Nephron (organoid): ENCODE results near the gene RAB11FIP5.
"Not testable (repeated sequence)": the region's sequence is repeated elsewhere in the genome, so short reads cannot be mapped to it uniquely, and the experiment has no call there.

ENCODE experiments used
- H3K27ac Mint-ChIP-seq, 3 experiments: 2 replicates each; pipeline ENCODE4 v1.8.0; 2020; ENCODE audit warnings: mixed read lengths in 3 of 3, mild to moderate bottlenecking in 2 of 3, moderate library complexity in 1 of 3
- H3K27me3 Mint-ChIP-seq: 2 replicates; pipeline ENCODE4 v1.8.0; 2021; ENCODE audit warnings: low read depth, mild to moderate bottlenecking, moderate library complexity, mixed read lengths
- H3K36me3 Mint-ChIP-seq: 2 replicates; pipeline ENCODE4 v1.8.0; 2020; ENCODE audit warnings: low read depth, mixed read lengths
- H3K4me1 Mint-ChIP-seq: 2 replicates; pipeline ENCODE4 v1.8.0; 2020; ENCODE audit warnings: mixed read lengths
- H3K4me3 Mint-ChIP-seq, 3 experiments: 2 replicates each; pipeline ENCODE4 v1.8.0; 2020; ENCODE audit warnings: mild to moderate bottlenecking in 3 of 3, mixed read lengths in 3 of 3, moderate library complexity in 2 of 3
- H3K9me3 Mint-ChIP-seq: 2 replicates; pipeline ENCODE4 v1.8.0; 2020; ENCODE audit warnings: mixed read lengths
- TF ChIP-seq, protein P1 (sequence below), 3 experiments: fragments of 200-600 bp; sonication (generic); IDR thresholded peaks; one replicate each; pipeline ENCODE4 v1.5.0; 2021; ENCODE audit warnings: antibody characterized with exemption in 3 of 3; ENCODE audit not compliant: unreplicated experiment in 3 of 3

Gene RAB11FIP5

DNA sequence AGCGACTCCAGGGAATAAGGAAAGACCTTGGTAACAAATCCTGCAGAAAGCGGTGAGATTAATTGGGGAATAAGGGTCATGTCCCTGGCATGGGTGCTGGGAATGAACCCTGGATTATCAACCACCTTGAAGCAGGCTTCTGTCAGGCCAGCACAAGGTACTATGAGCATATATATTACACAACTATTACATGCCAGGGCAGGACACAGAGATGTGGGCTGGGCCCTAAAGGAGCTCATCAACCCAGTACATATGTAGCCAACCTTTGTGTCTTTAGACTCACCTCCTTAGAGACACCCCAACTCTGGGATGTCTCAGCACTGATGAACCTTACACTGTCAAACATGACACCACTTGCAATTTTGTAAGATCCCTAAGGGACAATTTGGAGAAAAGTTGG lies 44.6 kb downstream of the RAB11FIP5 start:
- TF ChIP-seq, protein P1, sequence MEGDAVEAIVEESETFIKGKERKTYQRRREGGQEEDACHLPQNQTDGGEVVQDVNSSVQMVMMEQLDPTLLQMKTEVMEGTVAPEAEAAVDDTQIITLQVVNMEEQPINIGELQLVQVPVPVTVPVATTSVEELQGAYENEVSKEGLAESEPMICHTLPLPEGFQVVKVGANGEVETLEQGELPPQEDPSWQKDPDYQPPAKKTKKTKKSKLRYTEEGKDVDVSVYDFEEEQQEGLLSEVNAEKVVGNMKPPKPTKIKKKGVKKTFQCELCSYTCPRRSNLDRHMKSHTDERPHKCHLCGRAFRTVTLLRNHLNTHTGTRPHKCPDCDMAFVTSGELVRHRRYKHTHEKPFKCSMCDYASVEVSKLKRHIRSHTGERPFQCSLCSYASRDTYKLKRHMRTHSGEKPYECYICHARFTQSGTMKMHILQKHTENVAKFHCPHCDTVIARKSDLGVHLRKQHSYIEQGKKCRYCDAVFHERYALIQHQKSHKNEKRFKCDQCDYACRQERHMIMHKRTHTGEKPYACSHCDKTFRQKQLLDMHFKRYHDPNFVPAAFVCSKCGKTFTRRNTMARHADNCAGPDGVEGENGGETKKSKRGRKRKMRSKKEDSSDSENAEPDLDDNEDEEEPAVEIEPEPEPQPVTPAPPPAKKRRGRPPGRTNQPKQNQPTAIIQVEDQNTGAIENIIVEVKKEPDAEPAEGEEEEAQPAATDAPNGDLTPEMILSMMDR (IDR thresholded peaks at IDR 0.05; ENCODE audit: unreplicated experiment in 3 of 3): no peak
- H3K9me3 Mint-ChIP-seq: no peaks in the 10 kb centered on the region
- H3K36me3 Mint-ChIP-seq: peaks cover 12% of the 10 kb centered on the region
- H3K27me3 Mint-ChIP-seq: peaks cover 9% of the 10 kb centered on the region
- no peak overlapping the region for H3K27ac Mint-ChIP-seq
- peaks cover 41% of the 10 kb centered on the region for H3K4me1 Mint-ChIP-seq
- peak overlapping the region; percentile 69 to 91 (median 76) for H3K4me3 Mint-ChIP-seq

DNA sequence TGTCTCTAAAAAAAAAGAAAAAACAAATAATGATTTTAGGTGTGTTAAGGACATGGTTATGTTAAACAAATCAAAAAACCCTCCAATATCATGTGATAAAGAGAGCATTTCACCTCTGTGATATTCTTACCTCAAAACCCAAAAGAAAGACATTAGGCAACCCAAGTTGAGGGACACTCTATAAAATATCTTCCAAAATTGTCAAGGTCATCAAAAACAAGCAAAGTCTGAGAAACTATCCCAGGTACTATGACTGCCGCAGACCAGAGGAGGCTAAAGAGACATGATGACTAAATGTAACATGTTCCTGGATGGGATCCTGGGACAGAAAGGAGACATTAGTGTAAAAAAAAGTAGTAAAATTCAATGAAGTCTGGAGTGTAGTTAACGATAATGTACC lies 45.7 kb downstream of the RAB11FIP5 start:
- Mint-ChIP-seq H3K9me3 (no peaks in the 10 kb centered on the region), H3K27ac (no peak overlapping the region), H3K27me3 (peaks cover 9% of the 10 kb centered on the region), H3K4me1 (peaks cover 38% of the 10 kb centered on the region), H3K4me3 (peak overlapping the region in 2 of 3 experiments; percentile 53 to 74), H3K36me3 (peaks cover 12% of the 10 kb centered on the region)
- TF ChIP-seq, protein P1 (IDR thresholded peaks at IDR 0.05; ENCODE audit: unreplicated experiment in 3 of 3): no peak

DNA sequence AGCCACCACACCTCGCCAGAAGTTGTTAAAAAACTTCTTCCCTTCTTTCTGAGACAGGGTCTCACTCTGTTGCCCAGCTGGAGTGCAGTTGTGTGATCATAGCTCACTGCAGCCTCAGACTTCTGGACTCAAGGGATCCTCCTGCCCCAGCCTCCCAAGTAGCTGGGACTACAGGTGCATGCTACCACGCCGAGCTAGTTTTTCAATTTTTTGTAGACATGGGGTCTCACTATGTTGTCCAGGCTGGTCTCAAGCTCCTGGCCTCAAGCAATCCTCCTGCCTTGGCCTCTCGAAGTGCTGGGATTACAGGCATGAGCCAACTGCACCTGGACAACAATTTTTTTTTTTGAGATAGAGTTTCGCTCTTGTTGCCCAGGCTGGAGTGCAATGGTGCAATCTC lies 47.7 kb downstream of the RAB11FIP5 start:
- not testable (repeated sequence) for H3K27me3 Mint-ChIP-seq, H3K27ac Mint-ChIP-seq, H3K4me3 Mint-ChIP-seq, H3K9me3 Mint-ChIP-seq
- Mint-ChIP-seq H3K36me3 (peaks cover 12% of the 10 kb centered on the region), H3K4me1 (peaks cover 32% of the 10 kb centered on the region)

DNA sequence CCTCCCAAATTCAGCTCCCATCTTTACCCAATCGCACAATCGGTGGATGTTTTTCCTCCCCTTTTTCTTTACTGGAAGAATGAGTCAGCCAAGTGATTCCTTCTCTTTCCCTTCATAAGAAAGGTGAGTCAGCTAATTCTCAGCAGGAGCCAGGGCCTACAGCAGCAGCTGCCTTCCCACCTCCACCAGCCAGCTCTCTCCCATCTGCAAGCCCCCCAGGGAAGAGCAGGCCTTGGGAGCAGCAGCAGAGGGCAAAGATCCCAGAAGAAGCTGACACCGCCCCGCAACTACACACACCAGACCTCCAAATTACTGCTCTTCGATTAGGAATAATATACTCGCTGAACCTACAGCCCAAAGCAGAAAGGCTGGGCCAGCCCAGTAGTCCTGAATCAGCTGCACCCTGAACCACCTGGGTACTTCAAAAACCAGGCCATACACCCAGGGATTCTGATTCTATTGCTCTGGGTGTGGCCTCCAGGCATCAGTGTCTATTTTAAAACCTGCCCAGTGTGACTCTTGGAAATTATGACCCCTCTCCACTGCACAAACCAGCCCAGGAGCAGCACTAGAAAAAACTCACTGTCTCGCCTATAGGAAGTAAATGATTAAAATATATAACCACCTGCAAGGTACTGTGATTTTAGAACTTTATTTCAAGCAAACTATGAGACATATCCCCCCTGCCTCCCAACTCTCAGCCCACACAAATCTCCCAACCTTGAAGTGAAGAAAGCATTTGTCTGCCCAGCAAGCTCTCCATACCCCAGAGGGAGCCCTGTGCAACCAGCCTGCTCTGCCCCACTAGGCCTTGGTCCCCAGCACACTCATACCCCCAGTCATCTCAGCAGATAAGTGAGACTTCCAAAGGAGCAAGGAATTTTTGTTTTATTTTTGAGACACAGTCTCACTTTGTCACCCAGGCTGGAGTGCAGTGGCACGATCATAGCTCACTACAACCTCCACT lies 48.6 kb downstream of the RAB11FIP5 start:
- Mint-ChIP-seq H3K4me1 (peaks cover 23% of the 10 kb centered on the region), H3K27ac (peak overlapping the region; percentile 68 to 94 (median 78)), H3K36me3 (peaks cover 18% of the 10 kb centered on the region), H3K9me3 (no peaks in the 10 kb centered on the region), H3K4me3 (no peak overlapping the region), H3K27me3 (peaks cover 3% of the 10 kb centered on the region)
- TF ChIP-seq, protein P1 (IDR thresholded peaks at IDR 0.05; ENCODE audit: unreplicated experiment in 3 of 3): no peak

DNA sequence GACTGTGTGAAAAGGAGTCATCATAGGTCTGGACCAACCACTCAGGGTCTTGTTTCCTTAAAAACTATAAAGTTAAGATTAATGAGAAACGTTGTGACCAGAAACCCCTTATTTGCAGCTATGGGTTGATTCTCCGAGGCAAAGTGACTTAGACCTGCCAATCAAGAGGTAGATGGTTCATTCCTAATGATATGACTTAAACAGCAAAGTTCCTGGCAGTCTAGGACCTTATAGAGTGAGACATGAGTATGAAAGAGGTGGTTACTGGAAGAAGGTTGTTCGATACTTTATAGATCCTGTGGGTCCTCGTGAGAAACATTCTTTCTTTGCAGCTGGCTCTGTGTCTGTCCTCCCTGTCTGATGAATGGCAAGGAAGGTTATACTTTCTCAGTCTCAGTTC lies 49.3 kb downstream of the RAB11FIP5 start:
- TF ChIP-seq, protein P1 (IDR thresholded peaks at IDR 0.05; ENCODE audit: unreplicated experiment in 3 of 3): no peak
- H3K9me3 Mint-ChIP-seq: no peaks in the 10 kb centered on the region
- peaks cover 16% of the 10 kb centered on the region for H3K4me1 Mint-ChIP-seq
- H3K4me3 Mint-ChIP-seq: no peak overlapping the region
- H3K36me3 Mint-ChIP-seq: peaks cover 18% of the 10 kb centered on the region
- peak overlapping the region; percentile 68 to 94 (median 78) for H3K27ac Mint-ChIP-seq
- peaks cover 3% of the 10 kb centered on the region for H3K27me3 Mint-ChIP-seq

DNA sequence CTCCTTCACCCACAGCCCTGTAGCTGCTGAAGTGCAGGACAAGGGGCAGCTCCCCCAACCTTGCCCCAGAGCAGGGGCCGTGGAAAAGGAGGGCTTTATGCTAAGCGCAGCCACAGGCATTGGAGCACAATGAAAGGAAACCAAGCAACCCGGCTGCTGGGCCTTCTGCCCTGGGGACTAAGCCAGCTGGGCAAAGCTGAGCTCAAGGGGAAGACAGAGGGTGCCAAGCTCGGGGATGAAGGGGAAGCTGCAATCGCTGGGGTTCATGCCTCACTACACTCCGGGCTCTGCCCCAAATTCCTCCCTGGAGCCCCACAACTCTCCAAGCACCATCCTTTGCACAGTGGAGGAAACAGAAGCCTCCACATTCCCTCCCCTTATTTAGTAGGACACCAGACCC lies 53.6 kb downstream of the RAB11FIP5 start:
- Mint-ChIP-seq H3K4me1 (peaks cover 11% of the 10 kb centered on the region), H3K27me3 (no peaks in the 10 kb centered on the region), H3K9me3 (peaks cover 12% of the 10 kb centered on the region), H3K4me3 (no peak overlapping the region), H3K27ac (no peak overlapping the region), H3K36me3 (peaks cover 41% of the 10 kb centered on the region)
- TF ChIP-seq, protein P1 (IDR thresholded peaks at IDR 0.05; ENCODE audit: unreplicated experiment in 3 of 3): no peak
